A549 treated with Hydrocortisone at 1 μM for 4 hours (cell line): ENCODE data around the gene SLC13A3. TPM values are rescaled to one million over a fixed set of nuclear protein-coding genes. Genes with fewer than 3 reads are reported as not detected.

ENCODE experiments used
- total RNA-seq: library from RNA; stranded (reverse); fragments of 200-300 nt; extraction: Qiagen RNA extraction; gene quantifications from 5 replicates; pipeline ENCODE4 v1.2.3, GENCODE V29; 2022

SLC13A3 gene, protein sequence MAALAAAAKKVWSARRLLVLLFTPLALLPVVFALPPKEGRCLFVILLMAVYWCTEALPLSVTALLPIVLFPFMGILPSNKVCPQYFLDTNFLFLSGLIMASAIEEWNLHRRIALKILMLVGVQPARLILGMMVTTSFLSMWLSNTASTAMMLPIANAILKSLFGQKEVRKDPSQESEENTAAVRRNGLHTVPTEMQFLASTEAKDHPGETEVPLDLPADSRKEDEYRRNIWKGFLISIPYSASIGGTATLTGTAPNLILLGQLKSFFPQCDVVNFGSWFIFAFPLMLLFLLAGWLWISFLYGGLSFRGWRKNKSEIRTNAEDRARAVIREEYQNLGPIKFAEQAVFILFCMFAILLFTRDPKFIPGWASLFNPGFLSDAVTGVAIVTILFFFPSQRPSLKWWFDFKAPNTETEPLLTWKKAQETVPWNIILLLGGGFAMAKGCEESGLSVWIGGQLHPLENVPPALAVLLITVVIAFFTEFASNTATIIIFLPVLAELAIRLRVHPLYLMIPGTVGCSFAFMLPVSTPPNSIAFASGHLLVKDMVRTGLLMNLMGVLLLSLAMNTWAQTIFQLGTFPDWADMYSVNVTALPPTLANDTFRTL
- total RNA-seq = 0.09 to 0.14 TPM in 2 of 5 replicates, not detected in the others

GRCh38 chr20:46651091-46651962 is at the start of gene SLC13A3:
Gene SLC13A3, minus strand, starts transcription at chr20:46651459. Its CDS starts 38 bp downstream, at chr20:46651421.

DNA sequence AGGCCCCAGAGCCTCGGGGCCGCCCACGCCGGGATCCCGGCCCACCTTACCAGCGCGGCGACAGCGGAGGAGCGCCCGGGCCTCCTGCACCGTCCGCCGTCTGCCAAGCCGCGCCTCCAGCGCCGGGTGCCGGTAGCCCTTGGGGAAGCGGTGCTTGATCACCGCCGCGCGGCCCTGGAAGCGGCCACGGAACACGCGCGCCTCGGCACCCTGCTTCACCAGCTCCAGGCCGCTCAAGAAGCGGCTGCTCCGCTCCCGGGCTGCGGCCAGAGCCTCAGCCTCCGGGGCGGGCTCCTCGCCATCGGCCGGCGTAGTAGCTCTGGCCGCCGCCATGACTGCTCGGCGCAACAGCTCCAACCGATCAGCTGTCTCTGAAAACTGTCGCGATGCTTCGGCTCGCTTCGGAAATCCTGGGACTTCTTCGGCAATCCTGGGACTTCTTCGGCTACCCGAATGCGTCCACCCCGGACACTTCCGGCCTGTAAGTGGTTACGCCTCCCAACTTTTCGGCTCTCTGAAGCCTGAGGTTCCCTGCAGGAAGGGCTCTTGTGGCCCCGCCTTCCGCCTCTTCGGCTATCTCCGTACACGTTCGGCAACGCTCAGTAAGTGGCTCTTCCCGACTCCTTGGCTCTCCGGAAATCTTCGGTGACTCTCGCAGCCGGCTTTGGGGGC is 38.0 kb upstream of the SLC13A3 start, which contains the start of gene TP53RK:
Gene TP53RK, minus strand, starts transcription at position 363 of the 672 bp plus-strand sequence. Its CDS starts 30 bp downstream, at position 333.

DNA sequence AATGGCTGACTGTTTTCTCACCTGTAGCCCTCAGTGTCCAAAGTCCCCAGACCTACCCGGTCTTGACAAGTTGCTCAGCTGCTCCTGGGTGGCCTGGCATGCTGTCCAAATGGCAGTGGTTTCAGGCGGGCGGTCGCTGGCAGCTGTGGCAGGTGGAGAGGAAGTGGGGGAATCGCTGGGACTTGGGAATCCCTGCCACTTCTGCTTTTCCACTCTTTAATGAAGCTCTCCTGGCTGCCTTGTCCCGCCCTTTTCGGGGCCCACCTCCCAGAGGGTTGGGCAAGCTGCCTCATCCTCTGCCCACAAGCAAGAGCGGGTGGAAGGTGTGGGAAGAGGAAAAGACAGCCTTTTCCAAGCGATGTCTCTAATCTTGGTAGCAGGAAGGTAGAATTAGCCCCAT is 100.8 kb downstream of the SLC13A3 start, which contains the start of gene OCSTAMP:
Gene OCSTAMP, minus strand, starts transcription at position 194 of the 400 bp plus-strand sequence. Its CDS starts 94 bp downstream, at position 100.

DNA sequence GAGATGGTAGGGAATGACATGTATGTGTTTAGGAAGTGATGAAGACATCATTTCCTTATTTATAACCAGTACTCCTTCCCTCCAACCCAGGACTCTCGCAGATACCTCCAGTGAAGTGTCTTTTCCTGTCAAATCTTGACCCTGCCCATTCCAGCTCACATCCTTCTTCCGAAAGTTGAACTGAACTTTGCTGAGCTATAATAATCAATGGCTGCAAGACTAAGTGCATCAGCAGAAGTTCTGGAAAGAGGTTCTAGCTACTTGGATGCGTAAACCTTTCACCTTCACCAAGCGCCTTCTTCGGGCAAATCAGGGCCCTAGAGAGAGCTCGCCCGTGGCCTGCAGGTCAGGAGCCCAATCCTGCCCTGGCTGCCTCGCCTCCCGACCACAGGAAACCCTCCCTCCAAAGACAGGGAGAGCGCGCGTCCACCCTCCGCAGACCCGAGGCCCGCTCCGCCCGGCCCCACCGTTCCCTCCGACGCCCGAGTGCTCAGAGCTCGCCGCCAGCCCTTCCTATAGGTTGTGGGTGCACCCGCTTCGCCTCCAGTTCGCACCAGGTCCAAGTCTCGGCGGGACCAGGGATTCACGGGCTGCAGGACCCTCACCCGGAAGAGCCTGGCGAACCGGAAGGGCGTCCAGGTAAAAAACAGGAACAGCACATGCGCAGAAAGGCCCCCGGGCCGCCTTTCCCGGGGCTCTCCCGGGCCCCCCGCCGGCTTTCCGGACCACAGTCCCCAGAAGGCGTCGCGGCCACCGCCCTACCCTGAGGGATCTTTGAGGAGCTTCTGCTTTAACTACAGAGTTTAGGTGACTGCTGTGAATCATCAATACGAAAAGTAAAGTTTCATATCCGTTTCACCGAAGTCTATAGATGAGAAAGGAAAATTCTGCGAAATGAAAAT is 138.1 kb downstream of the SLC13A3 start, which contains the start of gene ZNF334:
Gene ZNF334, minus strand, starts transcription at position 617 of the 902 bp plus-strand sequence. CDS start 1,457 bp downstream, outside the sequence.

Other genes starting within 250 kb of the SLC13A3 start
- 18.1 to 25.7 TPM (median 20.6 TPM) in 5 replicates for gene ELMO2, start 244.8 kb downstream of the SLC13A3 start, total RNA-seq
- gene ZNF334, start 137.9 kb downstream of the SLC13A3 start, total RNA-seq = not detected in 5 replicates
- not detected in 5 replicates for gene OCSTAMP, start 100.8 kb downstream of the SLC13A3 start, total RNA-seq
- gene TP53RK, start 38.0 kb upstream of the SLC13A3 start, total RNA-seq = 12.0 to 14.1 TPM (median 12.9 TPM) in 5 replicates
- gene SLC2A10, start 58.2 kb upstream of the SLC13A3 start, total RNA-seq = not detected in 5 replicates
- 2.0 to 2.6 TPM (median 2.4 TPM) in 5 replicates for gene EYA2, start 243.4 kb upstream of the SLC13A3 start, total RNA-seq